Testis (tissue), 2 donors: ENCODE data around the gene TMEM209.
"Not testable (repeated sequence)": the region's sequence is repeated elsewhere in the genome, so short reads cannot be mapped to it uniquely, and the experiment has no call there.

ENCODE experiments used
- CTCF ChIP-seq, 3 experiments: fragments of 450-650 bp in 2 of 3; fragments of 200-600 bp in 1 of 3; sonication (generic) in 1 of 3; IDR thresholded peaks; one replicate each; pipeline ENCODE4 v1.5.1; 2016 to 2019; ENCODE audit warnings: antibody characterized with exemption in 3 of 3, mild to moderate bottlenecking in 2 of 3, moderate library complexity in 1 of 3
- POLR2A ChIP-seq: fragments of 450-650 bp; IDR thresholded peaks from one replicate; pipeline ENCODE4 v1.6.1; 2017; ENCODE audit warnings: antibody characterized with exemption, mild to moderate bottlenecking, moderate library complexity

DNA sequence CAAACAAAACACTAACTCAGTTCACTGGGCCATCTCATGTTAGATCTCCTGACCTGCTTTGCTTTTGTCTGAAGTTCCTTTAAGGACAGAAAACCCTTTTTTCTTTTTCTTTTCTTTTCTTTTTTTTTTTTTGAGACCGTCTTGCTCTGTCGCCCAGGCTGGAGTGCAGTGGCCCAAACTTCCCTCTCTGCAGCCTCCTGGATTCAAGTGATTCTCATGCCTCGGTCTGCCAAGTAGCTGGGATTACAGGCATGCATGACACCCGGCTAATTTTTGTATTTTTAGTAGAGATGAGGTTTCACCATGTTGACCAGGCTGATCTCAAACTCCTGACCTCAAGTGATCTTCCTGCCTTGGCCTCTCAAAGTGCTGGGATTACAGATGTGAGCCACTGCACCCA lies 31.2 kb upstream of the TMEM209 start:
- TF ChIP-seq POLR2A; CTCF (IDR thresholded peaks at IDR 0.05): not testable (repeated sequence)
